ENCODE data around the gene SLCO1A2. TPM values are rescaled to one million over a fixed set of nuclear protein-coding genes. Genes with fewer than 3 reads are reported as not detected.

The SLCO1A2 gene
- total and polyA plus RNA-seq, 2 of the 13 experiments (the other 11 are each of a cell fraction or from before 2014, with no cell fraction given), result not detected

DNA sequence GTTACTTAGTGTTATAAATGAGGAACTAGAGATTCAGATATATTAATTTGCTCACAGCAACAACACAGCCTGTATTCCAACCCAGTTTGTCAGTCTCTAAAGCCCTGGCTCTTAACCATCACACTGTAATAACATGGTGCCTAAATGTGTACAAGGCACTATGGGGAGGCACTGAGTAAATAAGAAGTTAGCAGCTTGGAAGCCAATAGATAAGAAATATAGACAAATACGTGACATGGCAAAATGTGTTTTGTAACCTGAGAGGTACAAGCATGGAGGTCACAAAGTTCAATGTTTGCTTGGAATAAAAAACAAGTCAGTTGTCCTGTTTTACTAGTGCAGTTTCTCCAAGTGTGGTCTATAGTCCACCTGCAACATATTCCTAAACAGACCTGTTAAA lies 16.3 kb upstream of the SLCO1A2 start (continued):
- TF ChIP-seq KDM5A (IDR thresholded peaks at IDR 0.05; ENCODE audit: borderline replicate concordance, low read length) (no peak), TMF1 (CRISPR knock-in tag; IDR thresholded peaks at IDR 0.05; ENCODE audit: low read depth) (no peak), HNRNPK (IDR thresholded peaks at IDR 0.05; ENCODE audit: low read depth, low read length, poor library complexity, severe bottlenecking) (no peak), SAFB2 (CRISPR knock-in tag; IDR thresholded peaks at IDR 0.05; ENCODE audit: borderline replicate concordance, low read depth) (no peak; the same call in 1 of the 2 replicates), TBX2 (CRISPR knock-in tag; IDR thresholded peaks at IDR 0.05; ENCODE audit: borderline replicate concordance) (peak; percentile 89), NR2F1 (CRISPR knock-in tag; IDR thresholded peaks at IDR 0.05) (peak; percentile 66 to 88), HMG20B (CRISPR knock-in tag; conservative IDR thresholded peaks at IDR 0.05) (peak; percentile 76), ZNF703 (CRISPR knock-in tag; IDR thresholded peaks at IDR 0.05; ENCODE audit: borderline replicate concordance) (no peak), NR2F6 (IDR thresholded peaks at IDR 0.05) (peak; percentile 79), NR2F6 (CRISPR knock-in tag; IDR thresholded peaks at IDR 0.05) (peak; percentile 82), MIER3 (CRISPR knock-in tag; IDR thresholded peaks at IDR 0.05; ENCODE audit: borderline replicate concordance) (peak; percentile 75; the same call in 1 of the 2 replicates), FOXA3 (CRISPR knock-in tag; IDR thresholded peaks at IDR 0.05) (peak; percentile 97), GATAD2A (CRISPR knock-in tag; IDR thresholded peaks at IDR 0.05) (peak; percentile 74), MAFK (conservative IDR thresholded peaks at IDR 0.05 in 1 of 2, IDR thresholded peaks at IDR 0.05 in 1 of 2; ENCODE audit: low read length in 2 of 2) (peak; percentile 60 to 80), NCOA1 (CRISPR knock-in tag; IDR thresholded peaks at IDR 0.05) (no peak), SUZ12 (IDR thresholded peaks at IDR 0.05; ENCODE audit: low read depth, low read length) (no peak)
- TF ChIP-seq, protein P1, sequence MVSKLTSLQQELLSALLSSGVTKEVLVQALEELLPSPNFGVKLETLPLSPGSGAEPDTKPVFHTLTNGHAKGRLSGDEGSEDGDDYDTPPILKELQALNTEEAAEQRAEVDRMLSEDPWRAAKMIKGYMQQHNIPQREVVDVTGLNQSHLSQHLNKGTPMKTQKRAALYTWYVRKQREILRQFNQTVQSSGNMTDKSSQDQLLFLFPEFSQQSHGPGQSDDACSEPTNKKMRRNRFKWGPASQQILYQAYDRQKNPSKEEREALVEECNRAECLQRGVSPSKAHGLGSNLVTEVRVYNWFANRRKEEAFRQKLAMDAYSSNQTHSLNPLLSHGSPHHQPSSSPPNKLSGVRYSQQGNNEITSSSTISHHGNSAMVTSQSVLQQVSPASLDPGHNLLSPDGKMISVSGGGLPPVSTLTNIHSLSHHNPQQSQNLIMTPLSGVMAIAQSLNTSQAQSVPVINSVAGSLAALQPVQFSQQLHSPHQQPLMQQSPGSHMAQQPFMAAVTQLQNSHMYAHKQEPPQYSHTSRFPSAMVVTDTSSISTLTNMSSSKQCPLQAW (CRISPR knock-in tag; IDR thresholded peaks at IDR 0.05), result peak; percentile 48; the same call in 1 of the 2 replicates
- TF ChIP-seq, protein P2, sequence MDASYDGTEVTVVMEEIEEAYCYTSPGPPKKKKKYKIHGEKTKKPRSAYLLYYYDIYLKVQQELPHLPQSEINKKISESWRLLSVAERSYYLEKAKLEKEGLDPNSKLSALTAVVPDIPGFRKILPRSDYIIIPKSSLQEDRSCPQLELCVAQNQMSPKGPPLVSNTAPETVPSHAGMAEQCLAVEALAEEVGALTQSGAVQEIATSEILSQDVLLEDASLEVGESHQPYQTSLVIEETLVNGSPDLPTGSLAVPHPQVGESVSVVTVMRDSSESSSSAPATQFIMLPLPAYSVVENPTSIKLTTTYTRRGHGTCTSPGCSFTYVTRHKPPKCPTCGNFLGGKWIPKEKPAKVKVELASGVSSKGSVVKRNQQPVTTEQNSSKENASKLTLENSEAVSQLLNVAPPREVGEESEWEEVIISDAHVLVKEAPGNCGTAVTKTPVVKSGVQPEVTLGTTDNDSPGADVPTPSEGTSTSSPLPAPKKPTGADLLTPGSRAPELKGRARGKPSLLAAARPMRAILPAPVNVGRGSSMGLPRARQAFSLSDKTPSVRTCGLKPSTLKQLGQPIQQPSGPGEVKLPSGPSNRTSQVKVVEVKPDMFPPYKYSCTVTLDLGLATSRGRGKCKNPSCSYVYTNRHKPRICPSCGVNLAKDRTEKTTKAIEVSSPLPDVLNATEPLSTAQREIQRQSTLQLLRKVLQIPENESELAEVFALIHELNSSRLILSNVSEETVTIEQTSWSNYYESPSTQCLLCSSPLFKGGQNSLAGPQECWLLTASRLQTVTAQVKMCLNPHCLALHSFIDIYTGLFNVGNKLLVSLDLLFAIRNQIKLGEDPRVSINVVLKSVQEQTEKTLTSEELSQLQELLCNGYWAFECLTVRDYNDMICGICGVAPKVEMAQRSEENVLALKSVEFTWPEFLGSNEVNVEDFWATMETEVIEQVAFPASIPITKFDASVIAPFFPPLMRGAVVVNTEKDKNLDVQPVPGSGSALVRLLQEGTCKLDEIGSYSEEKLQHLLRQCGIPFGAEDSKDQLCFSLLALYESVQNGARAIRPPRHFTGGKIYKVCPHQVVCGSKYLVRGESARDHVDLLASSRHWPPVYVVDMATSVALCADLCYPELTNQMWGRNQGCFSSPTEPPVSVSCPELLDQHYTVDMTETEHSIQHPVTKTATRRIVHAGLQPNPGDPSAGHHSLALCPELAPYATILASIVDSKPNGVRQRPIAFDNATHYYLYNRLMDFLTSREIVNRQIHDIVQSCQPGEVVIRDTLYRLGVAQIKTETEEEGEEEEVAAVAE (CRISPR knock-in tag; IDR thresholded peaks at IDR 0.05; ENCODE audit: borderline replicate concordance), result peak; percentile 51; the same call in 1 of the 2 replicates
- TF ChIP-seq, protein P3, sequence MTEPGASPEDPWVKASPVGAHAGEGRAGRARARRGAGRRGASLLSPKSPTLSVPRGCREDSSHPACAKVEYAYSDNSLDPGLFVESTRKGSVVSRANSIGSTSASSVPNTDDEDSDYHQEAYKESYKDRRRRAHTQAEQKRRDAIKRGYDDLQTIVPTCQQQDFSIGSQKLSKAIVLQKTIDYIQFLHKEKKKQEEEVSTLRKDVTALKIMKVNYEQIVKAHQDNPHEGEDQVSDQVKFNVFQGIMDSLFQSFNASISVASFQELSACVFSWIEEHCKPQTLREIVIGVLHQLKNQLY (CRISPR knock-in tag; IDR thresholded peaks at IDR 0.05), result peak; percentile 66
